Measurements from ENCODE around the gene USP24. TPM values are rescaled to one million over a fixed set of nuclear protein-coding genes. Genes with fewer than 3 reads are reported as not detected.

USP24 gene
- total RNA-seq, 2 donors from 2014 or later, result 47.8 to 58.5 TPM

DNA sequence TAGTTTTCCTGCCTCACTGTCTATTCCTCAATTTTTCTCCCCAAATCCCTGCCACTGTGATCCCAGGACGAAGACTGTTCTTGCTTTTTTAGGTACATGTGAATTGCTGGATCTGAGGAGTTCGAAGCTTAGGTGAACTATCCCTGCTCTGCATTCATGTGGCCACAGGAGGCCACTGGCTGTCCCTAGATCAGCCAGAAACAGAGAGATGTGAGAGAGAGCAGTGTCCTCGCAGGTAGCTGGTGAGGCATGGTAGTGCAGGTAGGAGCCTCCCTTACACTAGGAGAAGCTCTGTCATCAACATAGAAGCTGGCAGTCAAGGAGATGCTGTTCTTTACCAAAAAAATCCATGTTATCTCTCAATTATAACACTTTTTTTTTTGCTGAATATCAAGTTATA is 71.5 kb downstream of the USP24 start:
- Histone ChIP-seq H3K4me3 (no peak overlapping the region), H3K9me3 (no peaks in the 10 kb centered on the region), H3K27me3 (replicated peaks; ENCODE audit: insufficient read depth) (no peaks in the 10 kb centered on the region), H3K4me1 (ENCODE audit: control insufficient read depth in 1 of 2, low read depth in 2 of 2) (no peaks in the 10 kb centered on the region), H3K27ac (no peak overlapping the region), H3K36me3 (peaks cover 15% of the 10 kb centered on the region)
- ATAC-seq (ENCODE audit: insufficient number of reproducible peaks, low FRiP score, low read depth), result no peak
- DNase-seq (ENCODE audit: low spot score), result no peak
- TF ChIP-seq, protein P1, sequence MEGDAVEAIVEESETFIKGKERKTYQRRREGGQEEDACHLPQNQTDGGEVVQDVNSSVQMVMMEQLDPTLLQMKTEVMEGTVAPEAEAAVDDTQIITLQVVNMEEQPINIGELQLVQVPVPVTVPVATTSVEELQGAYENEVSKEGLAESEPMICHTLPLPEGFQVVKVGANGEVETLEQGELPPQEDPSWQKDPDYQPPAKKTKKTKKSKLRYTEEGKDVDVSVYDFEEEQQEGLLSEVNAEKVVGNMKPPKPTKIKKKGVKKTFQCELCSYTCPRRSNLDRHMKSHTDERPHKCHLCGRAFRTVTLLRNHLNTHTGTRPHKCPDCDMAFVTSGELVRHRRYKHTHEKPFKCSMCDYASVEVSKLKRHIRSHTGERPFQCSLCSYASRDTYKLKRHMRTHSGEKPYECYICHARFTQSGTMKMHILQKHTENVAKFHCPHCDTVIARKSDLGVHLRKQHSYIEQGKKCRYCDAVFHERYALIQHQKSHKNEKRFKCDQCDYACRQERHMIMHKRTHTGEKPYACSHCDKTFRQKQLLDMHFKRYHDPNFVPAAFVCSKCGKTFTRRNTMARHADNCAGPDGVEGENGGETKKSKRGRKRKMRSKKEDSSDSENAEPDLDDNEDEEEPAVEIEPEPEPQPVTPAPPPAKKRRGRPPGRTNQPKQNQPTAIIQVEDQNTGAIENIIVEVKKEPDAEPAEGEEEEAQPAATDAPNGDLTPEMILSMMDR (IDR thresholded peaks at IDR 0.05), result no peak

DNA sequence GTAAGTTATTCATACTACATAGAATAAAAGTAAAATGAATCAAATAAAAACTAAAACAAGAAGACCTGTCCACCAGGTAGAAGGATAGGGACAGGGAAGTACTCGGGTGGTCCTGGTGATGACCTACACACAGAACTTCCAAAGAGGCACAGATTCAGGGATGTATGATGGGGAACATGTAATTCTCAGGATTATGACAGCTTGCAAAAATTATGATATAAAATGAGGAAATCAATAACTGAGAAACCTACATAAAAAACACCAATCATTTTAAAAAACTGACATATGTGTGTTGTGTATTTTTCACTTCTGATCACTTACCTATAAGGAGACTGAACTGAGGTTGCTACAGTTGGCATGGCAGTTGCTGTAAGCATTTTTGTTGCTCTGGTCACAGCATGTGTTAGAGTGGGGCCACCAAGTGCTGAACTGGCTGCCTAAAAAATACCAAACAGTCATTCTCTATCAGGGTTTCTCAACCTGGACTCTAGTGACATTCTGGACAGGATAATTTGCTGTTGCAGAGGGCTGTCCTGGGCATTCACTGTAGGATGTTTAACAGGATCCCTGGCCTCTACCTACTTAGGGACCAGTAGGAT is 73.8 kb downstream of the USP24 start:
- H3K36me3 ChIP-seq, result peaks cover 36% of the 10 kb centered on the region
- peak overlapping the region; percentile 18 to 34 for H3K27ac ChIP-seq
- no peak for DNase-seq (ENCODE audit: low spot score)
- H3K4me3 ChIP-seq, result no peak overlapping the region
- H3K27me3 ChIP-seq (replicated peaks; ENCODE audit: insufficient read depth), result no peaks in the 10 kb centered on the region
- no peaks in the 10 kb centered on the region for H3K9me3 ChIP-seq
- no peak for ATAC-seq (ENCODE audit: insufficient number of reproducible peaks, low FRiP score, low read depth)
- H3K4me1 ChIP-seq (ENCODE audit: control insufficient read depth in 1 of 2, low read depth in 2 of 2), result no peaks in the 10 kb centered on the region
- TF ChIP-seq, protein P1 (IDR thresholded peaks at IDR 0.05), result no peak

DNA sequence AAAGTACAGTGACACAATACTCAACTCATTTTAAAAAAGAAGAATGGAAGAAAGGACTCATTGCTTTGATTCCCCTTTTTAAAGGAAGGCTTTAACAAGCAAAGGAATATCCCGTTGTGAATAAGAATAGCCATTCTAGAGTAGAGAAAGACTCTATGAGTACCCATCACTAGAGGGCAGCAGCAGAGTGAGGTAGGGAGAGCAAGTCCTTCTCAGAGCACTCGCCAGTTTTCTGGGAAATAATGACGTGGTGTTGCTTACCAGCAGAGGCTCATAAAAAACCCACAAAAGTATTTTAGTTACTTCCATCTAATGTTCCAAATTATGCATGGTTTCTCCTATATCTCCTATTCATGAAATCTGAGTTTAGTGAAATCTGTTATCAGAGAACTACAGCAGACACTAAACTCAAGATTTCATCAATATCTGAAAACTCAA is 74.6 kb downstream of the USP24 start:
- H3K27ac ChIP-seq, result no peak overlapping the region
- DNase-seq (ENCODE audit: low spot score), result peak; percentile 70
- TF ChIP-seq, protein P1 (IDR thresholded peaks at IDR 0.05), result peak; percentile 63

DNA sequence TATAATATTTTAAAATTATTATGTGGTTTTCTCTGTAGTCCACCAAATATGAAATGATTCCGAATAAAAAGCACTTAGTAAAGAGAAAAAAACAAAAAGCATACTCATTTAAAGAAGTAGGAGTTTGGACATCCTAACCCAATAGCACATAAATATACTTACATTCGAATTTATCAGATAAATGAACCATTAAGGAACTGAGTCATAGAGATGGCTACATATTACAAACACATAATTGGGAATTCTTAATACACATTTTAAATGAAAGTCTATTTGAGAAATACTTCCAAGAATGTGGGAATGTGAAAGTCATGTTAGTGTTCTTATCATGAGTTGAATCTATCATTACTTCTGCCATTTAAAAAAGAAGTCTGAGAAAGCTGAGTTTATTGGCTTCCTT is 75.0 kb downstream of the USP24 start:
- ATAC-seq (ENCODE audit: insufficient number of reproducible peaks, low FRiP score, low read depth) (no peak), DNase-seq (ENCODE audit: low spot score) (no peak)
- Histone ChIP-seq H3K27me3 (replicated peaks; ENCODE audit: insufficient read depth) (no peaks in the 10 kb centered on the region), H3K36me3 (peaks cover 44% of the 10 kb centered on the region), H3K27ac (no peak overlapping the region), H3K9me3 (no peaks in the 10 kb centered on the region), H3K4me1 (ENCODE audit: control insufficient read depth in 1 of 2, low read depth in 2 of 2) (no peaks in the 10 kb centered on the region), H3K4me3 (no peak overlapping the region)
- TF ChIP-seq, protein P1 (IDR thresholded peaks at IDR 0.05), result no peak

More for the DNA sequence above, 74.6 kb downstream of the USP24 start:
- peaks cover 40% of the 10 kb centered on the region for H3K36me3 ChIP-seq
- H3K9me3 ChIP-seq, result no peaks in the 10 kb centered on the region
- H3K4me1 ChIP-seq (ENCODE audit: control insufficient read depth in 1 of 2, low read depth in 2 of 2), result no peaks in the 10 kb centered on the region
- H3K27me3 ChIP-seq (replicated peaks; ENCODE audit: insufficient read depth), result no peaks in the 10 kb centered on the region
- peak; percentile 93 for ATAC-seq (ENCODE audit: insufficient number of reproducible peaks, low FRiP score, low read depth)
- H3K4me3 ChIP-seq, result no peak overlapping the region

DNA sequence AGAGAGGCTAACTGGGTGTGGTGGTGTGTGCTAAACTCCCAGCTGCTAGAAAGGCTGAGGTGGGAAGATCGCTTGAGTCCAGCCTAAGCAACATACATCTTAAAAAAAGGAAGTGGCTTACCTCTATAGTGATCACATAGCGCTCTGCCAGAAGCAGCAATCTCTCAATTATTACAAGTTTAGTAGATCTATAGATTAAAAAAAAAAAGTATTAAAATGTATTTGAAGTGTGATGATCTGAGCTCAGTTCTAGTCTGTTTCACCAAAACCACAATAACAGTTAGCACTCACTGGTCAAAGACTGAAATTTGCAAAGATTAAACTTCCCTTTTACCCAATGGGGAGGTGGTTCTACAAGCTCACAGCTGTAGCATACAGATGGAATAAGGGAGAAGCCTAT is 76.3 kb downstream of the USP24 start:
- no peak for ATAC-seq (ENCODE audit: insufficient number of reproducible peaks, low FRiP score, low read depth)

More for the DNA sequence above, 76.3 kb downstream of the USP24 start:
- TF ChIP-seq, protein P1 (IDR thresholded peaks at IDR 0.05), result no peak
- DNase-seq (ENCODE audit: low spot score), result no peak
- Histone ChIP-seq H3K4me3 (no peak overlapping the region), H3K27ac (no peak overlapping the region), H3K27me3 (replicated peaks; ENCODE audit: insufficient read depth) (no peaks in the 10 kb centered on the region), H3K36me3 (peaks cover 44% of the 10 kb centered on the region), H3K4me1 (ENCODE audit: control insufficient read depth in 1 of 2, low read depth in 2 of 2) (peaks cover 0 to 7% of the 10 kb centered on the region in 2 donors), H3K9me3 (no peaks in the 10 kb centered on the region)

All from thoracic aorta (tissue), 2 donors.